ENCODE measurements around the gene PTPRK. TPM values are rescaled to one million over a fixed set of nuclear protein-coding genes. Genes with fewer than 3 reads are reported as not detected.

Gene PTPRK
- polyA plus RNA-seq, 3 donors, result 0.01 TPM; not detected in 2

DNA sequence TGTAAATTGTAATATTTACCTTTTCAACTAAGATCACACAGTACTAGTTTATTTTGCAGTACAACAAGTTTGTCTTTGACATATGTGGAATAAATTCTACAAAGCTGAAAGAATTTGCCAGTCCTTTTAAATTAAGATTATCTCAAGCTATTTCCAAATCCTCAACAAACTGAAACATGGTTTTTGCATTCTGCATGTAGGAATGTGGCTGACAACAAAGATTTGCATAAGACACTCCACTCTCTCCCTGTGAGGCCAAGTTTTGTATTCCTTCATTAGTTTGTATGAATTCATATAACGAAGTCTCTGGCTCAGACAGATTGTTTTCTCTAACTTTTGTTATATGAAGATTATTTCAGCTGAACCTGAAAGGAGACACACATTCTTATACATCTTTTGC lies 495.4 kb downstream of the PTPRK start:
- Mint-ChIP-seq H3K27ac (no peak overlapping the region), H3K36me3 (no peaks in the 10 kb centered on the region), H3K9me3 (peaks cover 0 to 11% (median 0%) of the 10 kb centered on the region in 7 donors), H3K4me3 (no peak overlapping the region), H3K27me3 (ENCODE audit: low read depth in 3 of 3) (no peaks in the 10 kb centered on the region), H3K4me1 (no peaks in the 10 kb centered on the region)
- no peaks in the 10 kb centered on the region for H4K20me1 ChIP-seq (ENCODE audit: insufficient read depth, low read length)
- H3K9me3 ChIP-seq (replicated peaks in 1 of 2; ENCODE audit: control insufficient read depth in 1 of 2, insufficient read depth in 1 of 2, low read length in 2 of 2), result no peaks in the 10 kb centered on the region
- DNase-seq, result no peak
- no CpG with 5 or more reads among the region's 1 CpG for WGBS (ENCODE audit: insufficient coverage)
- TF ChIP-seq, protein P1, sequence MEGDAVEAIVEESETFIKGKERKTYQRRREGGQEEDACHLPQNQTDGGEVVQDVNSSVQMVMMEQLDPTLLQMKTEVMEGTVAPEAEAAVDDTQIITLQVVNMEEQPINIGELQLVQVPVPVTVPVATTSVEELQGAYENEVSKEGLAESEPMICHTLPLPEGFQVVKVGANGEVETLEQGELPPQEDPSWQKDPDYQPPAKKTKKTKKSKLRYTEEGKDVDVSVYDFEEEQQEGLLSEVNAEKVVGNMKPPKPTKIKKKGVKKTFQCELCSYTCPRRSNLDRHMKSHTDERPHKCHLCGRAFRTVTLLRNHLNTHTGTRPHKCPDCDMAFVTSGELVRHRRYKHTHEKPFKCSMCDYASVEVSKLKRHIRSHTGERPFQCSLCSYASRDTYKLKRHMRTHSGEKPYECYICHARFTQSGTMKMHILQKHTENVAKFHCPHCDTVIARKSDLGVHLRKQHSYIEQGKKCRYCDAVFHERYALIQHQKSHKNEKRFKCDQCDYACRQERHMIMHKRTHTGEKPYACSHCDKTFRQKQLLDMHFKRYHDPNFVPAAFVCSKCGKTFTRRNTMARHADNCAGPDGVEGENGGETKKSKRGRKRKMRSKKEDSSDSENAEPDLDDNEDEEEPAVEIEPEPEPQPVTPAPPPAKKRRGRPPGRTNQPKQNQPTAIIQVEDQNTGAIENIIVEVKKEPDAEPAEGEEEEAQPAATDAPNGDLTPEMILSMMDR (IDR thresholded peaks at IDR 0.05), result no peak
- H3K4me3 ChIP-seq (replicated peaks in 1 of 3; ENCODE audit: low read depth in 2 of 3, low read length in 3 of 3), result no peak overlapping the region
- H3K9ac ChIP-seq (ENCODE audit: insufficient read depth, low read length, poor library complexity, severe bottlenecking), result no peak overlapping the region
- intact Hi-C loops (cut with micrococcal nuclease), result no loop called here
- H3K36me3 ChIP-seq (replicated peaks in 1 of 2; ENCODE audit: control insufficient read depth in 1 of 2, insufficient read depth in 2 of 2, low read length in 2 of 2), result no peaks in the 10 kb centered on the region
- H3K4me1 ChIP-seq (ENCODE audit: control insufficient read depth in 1 of 2, insufficient read depth in 2 of 2, low read length in 2 of 2), result no peaks in the 10 kb centered on the region
- no peaks in the 10 kb centered on the region for H3K27me3 ChIP-seq (ENCODE audit: control insufficient read depth in 2 of 2, insufficient read depth in 2 of 2, low read length in 2 of 2)
- no peak overlapping the region for H3K27ac ChIP-seq (ENCODE audit: low read depth in 1 of 2, low read length in 2 of 2)
- no peaks in the 10 kb centered on the region for H3K79me2 ChIP-seq (ENCODE audit: insufficient read depth, low read length)
- H2AFZ ChIP-seq (ENCODE audit: insufficient read depth, low read depth, low read length, poor library complexity, severe bottlenecking), result no peak overlapping the region
- H3K4me2 ChIP-seq (replicated peaks; ENCODE audit: extremely low read depth, low read length, poor library complexity, severe bottlenecking), result no peak overlapping the region

DNA sequence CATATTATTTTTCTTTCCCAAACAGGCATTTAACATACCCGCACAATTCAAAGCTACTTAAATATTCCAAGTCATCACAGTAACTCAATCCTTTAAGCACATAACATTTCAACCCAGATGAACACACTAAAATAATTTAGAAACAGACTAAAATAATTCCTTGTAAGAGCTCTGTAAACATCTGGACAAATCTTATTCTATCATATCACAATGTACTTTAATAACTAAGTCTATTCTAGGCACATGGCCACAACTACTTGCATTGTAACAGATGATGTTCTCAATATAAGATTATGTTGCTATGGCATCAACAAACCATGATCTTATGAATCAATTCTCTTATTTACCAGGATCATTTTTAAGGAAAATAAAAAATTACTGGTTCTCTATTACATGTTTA lies 496.4 kb downstream of the PTPRK start:
- H3K36me3 ChIP-seq (replicated peaks in 1 of 2; ENCODE audit: control insufficient read depth in 1 of 2, insufficient read depth in 2 of 2, low read length in 2 of 2), result no peaks in the 10 kb centered on the region
- no peak overlapping the region for H3K27ac Mint-ChIP-seq
- intact Hi-C loops (cut with micrococcal nuclease), result no loop called here

More for the DNA sequence above, 496.4 kb downstream of the PTPRK start:
- DNase-seq, result no peak
- H3K79me2 ChIP-seq (ENCODE audit: insufficient read depth, low read length), result no peaks in the 10 kb centered on the region
- Mint-ChIP-seq H3K27me3 (ENCODE audit: low read depth in 3 of 3) (no peaks in the 10 kb centered on the region), H3K4me1 (no peaks in the 10 kb centered on the region), H3K4me3 (no peak overlapping the region), H3K9me3 (peaks cover 0 to 11% (median 0%) of the 10 kb centered on the region in 7 donors), H3K36me3 (no peaks in the 10 kb centered on the region)
- 100% methylated on average over 1 of the region's 1 CpG for WGBS (ENCODE audit: insufficient coverage)
- no peaks in the 10 kb centered on the region for H3K9me3 ChIP-seq (replicated peaks in 1 of 2; ENCODE audit: control insufficient read depth in 1 of 2, insufficient read depth in 1 of 2, low read length in 2 of 2)
- TF ChIP-seq, protein P1 (IDR thresholded peaks at IDR 0.05), result no peak
- no peak overlapping the region for H3K27ac ChIP-seq (ENCODE audit: low read depth in 1 of 2, low read length in 2 of 2)
- no peak overlapping the region for H3K9ac ChIP-seq (ENCODE audit: insufficient read depth, low read length, poor library complexity, severe bottlenecking)
- no peaks in the 10 kb centered on the region for H3K27me3 ChIP-seq (ENCODE audit: control insufficient read depth in 2 of 2, insufficient read depth in 2 of 2, low read length in 2 of 2)
- no peak overlapping the region for H3K4me3 ChIP-seq (replicated peaks in 1 of 3; ENCODE audit: low read depth in 2 of 3, low read length in 3 of 3)
- no peaks in the 10 kb centered on the region for H4K20me1 ChIP-seq (ENCODE audit: insufficient read depth, low read length)
- no peaks in the 10 kb centered on the region for H3K4me1 ChIP-seq (ENCODE audit: control insufficient read depth in 1 of 2, insufficient read depth in 2 of 2, low read length in 2 of 2)
- H3K4me2 ChIP-seq (replicated peaks; ENCODE audit: extremely low read depth, low read length, poor library complexity, severe bottlenecking), result no peak overlapping the region
- H2AFZ ChIP-seq (ENCODE audit: insufficient read depth, low read depth, low read length, poor library complexity, severe bottlenecking), result no peak overlapping the region

All from CD14-positive monocyte (primary cell).